Measurements from ENCODE around the gene TPSD1. TPM values are rescaled to one million over a fixed set of nuclear protein-coding genes. Genes with fewer than 3 reads are reported as not detected.

TPSD1 gene
- total and polyA plus RNA-seq, 2 experiments from 2014 or later: 0.17 TPM; not detected in 1

DNA sequence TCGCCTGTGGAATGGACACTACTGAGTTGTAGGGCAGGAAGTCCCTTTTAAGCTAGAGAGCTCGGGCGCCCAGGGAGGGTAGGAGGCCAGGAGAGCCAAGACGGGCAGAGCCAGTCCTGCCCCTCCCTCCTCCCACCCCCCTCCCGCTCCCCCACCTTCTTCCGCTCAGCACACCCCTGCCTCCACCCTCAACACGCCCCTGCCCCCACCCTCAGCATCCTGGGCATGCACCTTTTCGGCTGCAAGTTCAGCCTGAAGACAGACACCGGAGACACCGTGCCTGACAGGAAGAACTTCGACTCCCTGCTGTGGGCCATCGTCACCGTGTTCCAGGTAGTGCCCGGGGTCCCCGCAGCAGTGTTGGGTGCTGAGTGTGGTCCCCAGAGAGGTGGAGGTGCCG lies 49.1 kb upstream of the TPSD1 start (continued):
- TF ChIP-seq, protein P1, sequence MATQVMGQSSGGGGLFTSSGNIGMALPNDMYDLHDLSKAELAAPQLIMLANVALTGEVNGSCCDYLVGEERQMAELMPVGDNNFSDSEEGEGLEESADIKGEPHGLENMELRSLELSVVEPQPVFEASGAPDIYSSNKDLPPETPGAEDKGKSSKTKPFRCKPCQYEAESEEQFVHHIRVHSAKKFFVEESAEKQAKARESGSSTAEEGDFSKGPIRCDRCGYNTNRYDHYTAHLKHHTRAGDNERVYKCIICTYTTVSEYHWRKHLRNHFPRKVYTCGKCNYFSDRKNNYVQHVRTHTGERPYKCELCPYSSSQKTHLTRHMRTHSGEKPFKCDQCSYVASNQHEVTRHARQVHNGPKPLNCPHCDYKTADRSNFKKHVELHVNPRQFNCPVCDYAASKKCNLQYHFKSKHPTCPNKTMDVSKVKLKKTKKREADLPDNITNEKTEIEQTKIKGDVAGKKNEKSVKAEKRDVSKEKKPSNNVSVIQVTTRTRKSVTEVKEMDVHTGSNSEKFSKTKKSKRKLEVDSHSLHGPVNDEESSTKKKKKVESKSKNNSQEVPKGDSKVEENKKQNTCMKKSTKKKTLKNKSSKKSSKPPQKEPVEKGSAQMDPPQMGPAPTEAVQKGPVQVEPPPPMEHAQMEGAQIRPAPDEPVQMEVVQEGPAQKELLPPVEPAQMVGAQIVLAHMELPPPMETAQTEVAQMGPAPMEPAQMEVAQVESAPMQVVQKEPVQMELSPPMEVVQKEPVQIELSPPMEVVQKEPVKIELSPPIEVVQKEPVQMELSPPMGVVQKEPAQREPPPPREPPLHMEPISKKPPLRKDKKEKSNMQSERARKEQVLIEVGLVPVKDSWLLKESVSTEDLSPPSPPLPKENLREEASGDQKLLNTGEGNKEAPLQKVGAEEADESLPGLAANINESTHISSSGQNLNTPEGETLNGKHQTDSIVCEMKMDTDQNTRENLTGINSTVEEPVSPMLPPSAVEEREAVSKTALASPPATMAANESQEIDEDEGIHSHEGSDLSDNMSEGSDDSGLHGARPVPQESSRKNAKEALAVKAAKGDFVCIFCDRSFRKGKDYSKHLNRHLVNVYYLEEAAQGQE (IDR thresholded peaks at IDR 0.05; ENCODE audit: unreplicated experiment): no peak
- TF ChIP-seq JUNB (IDR thresholded peaks at IDR 0.05; ENCODE audit: unreplicated experiment) (no peak), ZNF331 (CRISPR knock-in tag; IDR thresholded peaks at IDR 0.05; ENCODE audit: low read depth) (no peak), CREB1 (CRISPR knock-in tag; IDR thresholded peaks at IDR 0.05; ENCODE audit: low read depth) (no peak), ZNF114 (CRISPR knock-in tag; IDR thresholded peaks at IDR 0.05) (no peak), POLR2AphosphoS5 (IDR thresholded peaks at IDR 0.05; ENCODE audit: low read depth) (no peak)

DNA sequence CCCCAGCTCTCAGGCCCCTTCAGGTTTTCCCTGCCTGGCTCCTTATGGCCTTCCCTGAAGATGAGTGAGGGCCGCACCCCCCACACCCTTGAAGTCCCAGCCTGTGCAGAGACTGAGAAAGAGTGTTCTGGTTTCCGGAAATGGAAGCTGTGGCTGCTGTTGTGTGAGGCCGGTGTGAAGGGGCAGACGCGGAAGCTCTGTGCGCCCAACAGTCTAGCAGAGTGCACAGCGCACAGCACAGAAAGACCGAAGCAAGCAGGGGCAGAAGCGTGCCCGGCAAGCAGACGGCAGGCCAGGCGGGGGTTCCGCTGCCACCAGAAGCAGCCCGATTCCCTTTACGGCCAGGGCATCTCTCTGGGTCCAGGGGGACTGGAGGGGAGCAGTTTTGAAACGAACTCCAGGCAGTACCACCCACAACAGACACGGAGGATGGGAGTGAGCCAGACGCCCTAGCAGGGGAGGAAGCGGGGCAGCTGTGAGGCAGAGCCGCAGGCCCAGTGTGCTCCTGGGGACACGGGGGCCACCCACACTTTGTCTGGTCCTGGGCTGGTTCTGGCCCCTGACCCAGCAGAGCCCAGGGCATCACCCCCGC lies 47.5 kb upstream of the TPSD1 start:
- no peak for ATAC-seq

DNA sequence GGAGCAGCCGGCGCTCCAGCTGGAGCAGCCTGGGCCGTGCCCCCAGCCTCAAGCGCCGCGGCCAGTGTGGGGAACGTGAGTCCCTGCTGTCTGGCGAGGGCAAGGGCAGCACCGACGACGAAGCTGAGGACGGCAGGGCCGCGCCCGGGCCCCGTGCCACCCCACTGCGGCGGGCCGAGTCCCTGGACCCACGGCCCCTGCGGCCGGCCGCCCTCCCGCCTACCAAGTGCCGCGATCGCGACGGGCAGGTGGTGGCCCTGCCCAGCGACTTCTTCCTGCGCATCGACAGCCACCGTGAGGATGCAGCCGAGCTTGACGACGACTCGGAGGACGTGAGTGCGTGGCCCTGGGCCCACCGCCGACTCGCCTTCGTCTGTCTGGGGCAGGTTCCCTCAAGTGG lies 46.8 kb upstream of the TPSD1 start:
- Mint-ChIP-seq H3K9me3 (no peaks in the 10 kb centered on the region), H3K36me3 (ENCODE audit: low read depth) (0 out of 3 replicates have a peak, but pooled peaks cover 3% of the 10 kb centered on the region), H3K27me3 (ENCODE audit: insufficient read depth, low read depth, poor library complexity) (peaks cover 15% of the 10 kb centered on the region), H3K27ac (no peak overlapping the region), H3K4me3 (no peak overlapping the region), H3K4me1 (no peaks in the 10 kb centered on the region)
- Histone ChIP-seq H3K27ac (ENCODE audit: low read depth) (no peak overlapping the region), H3F3A (replicated peaks; ENCODE audit: low read depth) (no peaks in the 10 kb centered on the region), H2AFZ (no peak overlapping the region), H4K20me1 (replicated peaks; ENCODE audit: insufficient read depth) (no peaks in the 10 kb centered on the region), H3K36me3 (ENCODE audit: insufficient read depth) (no peaks in the 10 kb centered on the region), H3K4me3 (no peak overlapping the region), H3K4me1 (ENCODE audit: insufficient read depth) (no peaks in the 10 kb centered on the region), H3K9me2 (ENCODE audit: insufficient read depth) (no peaks in the 10 kb centered on the region), H3K27me3 (ENCODE audit: insufficient read depth) (no peaks in the 10 kb centered on the region), H3K4me2 (no peak overlapping the region), H3K79me2 (replicated peaks; ENCODE audit: insufficient read depth) (no peaks in the 10 kb centered on the region)
- no peak for ATAC-seq
- DNase-seq (ENCODE audit: low spot score): no peak
- TF ChIP-seq, protein P2, sequence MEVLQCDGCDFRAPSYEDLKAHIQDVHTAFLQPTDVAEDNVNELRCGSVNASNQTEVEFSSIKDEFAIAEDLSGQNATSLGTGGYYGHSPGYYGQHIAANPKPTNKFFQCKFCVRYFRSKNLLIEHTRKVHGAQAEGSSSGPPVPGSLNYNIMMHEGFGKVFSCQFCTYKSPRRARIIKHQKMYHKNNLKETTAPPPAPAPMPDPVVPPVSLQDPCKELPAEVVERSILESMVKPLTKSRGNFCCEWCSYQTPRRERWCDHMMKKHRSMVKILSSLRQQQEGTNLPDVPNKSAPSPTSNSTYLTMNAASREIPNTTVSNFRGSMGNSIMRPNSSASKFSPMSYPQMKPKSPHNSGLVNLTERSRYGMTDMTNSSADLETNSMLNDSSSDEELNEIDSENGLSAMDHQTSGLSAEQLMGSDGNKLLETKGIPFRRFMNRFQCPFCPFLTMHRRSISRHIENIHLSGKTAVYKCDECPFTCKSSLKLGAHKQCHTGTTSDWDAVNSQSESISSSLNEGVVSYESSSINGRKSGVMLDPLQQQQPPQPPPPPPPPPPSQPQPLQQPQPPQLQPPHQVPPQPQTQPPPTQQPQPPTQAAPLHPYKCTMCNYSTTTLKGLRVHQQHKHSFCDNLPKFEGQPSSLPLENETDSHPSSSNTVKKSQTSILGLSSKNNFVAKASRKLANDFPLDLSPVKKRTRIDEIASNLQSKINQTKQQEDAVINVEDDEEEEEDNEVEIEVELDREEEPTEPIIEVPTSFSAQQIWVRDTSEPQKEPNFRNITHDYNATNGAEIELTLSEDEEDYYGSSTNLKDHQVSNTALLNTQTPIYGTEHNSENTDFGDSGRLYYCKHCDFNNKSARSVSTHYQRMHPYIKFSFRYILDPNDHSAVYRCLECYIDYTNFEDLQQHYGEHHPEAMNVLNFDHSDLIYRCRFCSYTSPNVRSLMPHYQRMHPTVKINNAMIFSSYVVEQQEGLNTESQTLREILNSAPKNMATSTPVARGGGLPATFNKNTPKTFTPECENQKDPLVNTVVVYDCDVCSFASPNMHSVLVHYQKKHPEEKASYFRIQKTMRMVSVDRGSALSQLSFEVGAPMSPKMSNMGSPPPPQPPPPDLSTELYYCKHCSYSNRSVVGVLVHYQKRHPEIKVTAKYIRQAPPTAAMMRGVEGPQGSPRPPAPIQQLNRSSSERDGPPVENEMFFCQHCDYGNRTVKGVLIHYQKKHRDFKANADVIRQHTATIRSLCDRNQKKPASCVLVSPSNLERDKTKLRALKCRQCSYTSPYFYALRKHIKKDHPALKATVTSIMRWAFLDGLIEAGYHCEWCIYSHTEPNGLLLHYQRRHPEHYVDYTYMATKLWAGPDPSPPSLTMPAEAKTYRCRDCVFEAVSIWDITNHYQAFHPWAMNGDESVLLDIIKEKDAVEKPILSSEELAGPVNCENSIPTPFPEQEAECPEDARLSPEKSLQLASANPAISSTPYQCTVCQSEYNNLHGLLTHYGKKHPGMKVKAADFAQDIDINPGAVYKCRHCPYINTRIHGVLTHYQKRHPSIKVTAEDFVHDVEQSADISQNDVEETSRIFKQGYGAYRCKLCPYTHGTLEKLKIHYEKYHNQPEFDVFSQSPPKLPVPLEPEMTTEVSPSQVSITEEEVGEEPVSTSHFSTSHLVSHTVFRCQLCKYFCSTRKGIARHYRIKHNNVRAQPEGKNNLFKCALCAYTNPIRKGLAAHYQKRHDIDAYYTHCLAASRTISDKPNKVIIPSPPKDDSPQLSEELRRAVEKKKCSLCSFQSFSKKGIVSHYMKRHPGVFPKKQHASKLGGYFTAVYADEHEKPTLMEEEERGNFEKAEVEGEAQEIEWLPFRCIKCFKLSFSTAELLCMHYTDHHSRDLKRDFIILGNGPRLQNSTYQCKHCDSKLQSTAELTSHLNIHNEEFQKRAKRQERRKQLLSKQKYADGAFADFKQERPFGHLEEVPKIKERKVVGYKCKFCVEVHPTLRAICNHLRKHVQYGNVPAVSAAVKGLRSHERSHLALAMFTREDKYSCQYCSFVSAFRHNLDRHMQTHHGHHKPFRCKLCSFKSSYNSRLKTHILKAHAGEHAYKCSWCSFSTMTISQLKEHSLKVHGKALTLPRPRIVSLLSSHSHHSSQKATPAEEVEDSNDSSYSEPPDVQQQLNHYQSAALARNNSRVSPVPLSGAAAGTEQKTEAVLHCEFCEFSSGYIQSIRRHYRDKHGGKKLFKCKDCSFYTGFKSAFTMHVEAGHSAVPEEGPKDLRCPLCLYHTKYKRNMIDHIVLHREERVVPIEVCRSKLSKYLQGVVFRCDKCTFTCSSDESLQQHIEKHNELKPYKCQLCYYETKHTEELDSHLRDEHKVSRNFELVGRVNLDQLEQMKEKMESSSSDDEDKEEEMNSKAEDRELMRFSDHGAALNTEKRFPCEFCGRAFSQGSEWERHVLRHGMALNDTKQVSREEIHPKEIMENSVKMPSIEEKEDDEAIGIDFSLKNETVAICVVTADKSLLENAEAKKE (CRISPR knock-in tag; IDR thresholded peaks at IDR 0.05): no peak
- TF ChIP-seq ZNF114 (CRISPR knock-in tag; IDR thresholded peaks at IDR 0.05) (no peak), JUNB (IDR thresholded peaks at IDR 0.05; ENCODE audit: unreplicated experiment) (no peak)

More for the DNA sequence above, 47.5 kb upstream of the TPSD1 start:
- H3K4me3 Mint-ChIP-seq: no peak overlapping the region
- TF ChIP-seq, protein P3, sequence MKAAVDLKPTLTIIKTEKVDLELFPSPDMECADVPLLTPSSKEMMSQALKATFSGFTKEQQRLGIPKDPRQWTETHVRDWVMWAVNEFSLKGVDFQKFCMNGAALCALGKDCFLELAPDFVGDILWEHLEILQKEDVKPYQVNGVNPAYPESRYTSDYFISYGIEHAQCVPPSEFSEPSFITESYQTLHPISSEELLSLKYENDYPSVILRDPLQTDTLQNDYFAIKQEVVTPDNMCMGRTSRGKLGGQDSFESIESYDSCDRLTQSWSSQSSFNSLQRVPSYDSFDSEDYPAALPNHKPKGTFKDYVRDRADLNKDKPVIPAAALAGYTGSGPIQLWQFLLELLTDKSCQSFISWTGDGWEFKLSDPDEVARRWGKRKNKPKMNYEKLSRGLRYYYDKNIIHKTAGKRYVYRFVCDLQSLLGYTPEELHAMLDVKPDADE (IDR thresholded peaks at IDR 0.05): no peak
- H3K36me3 Mint-ChIP-seq (ENCODE audit: low read depth): peaks cover 3% of the 10 kb centered on the region; the same call in 1 of the 3 replicates
- H3K27ac Mint-ChIP-seq: no peak overlapping the region
- no peak for DNase-seq (ENCODE audit: low spot score)
- Histone ChIP-seq H4K20me1 (replicated peaks; ENCODE audit: insufficient read depth) (no peaks in the 10 kb centered on the region), H3K27ac (ENCODE audit: low read depth) (no peak overlapping the region), H3K9me2 (ENCODE audit: insufficient read depth) (no peaks in the 10 kb centered on the region), H3K27me3 (ENCODE audit: insufficient read depth) (no peaks in the 10 kb centered on the region), H3K4me1 (ENCODE audit: insufficient read depth) (no peaks in the 10 kb centered on the region), H3K36me3 (ENCODE audit: insufficient read depth) (no peaks in the 10 kb centered on the region), H2AFZ (no peak overlapping the region), H3K4me3 (no peak overlapping the region), H3F3A (replicated peaks; ENCODE audit: low read depth) (no peaks in the 10 kb centered on the region), H3K79me2 (replicated peaks; ENCODE audit: insufficient read depth) (no peaks in the 10 kb centered on the region), H3K4me2 (no peak overlapping the region)
- H3K9me3 Mint-ChIP-seq: no peaks in the 10 kb centered on the region
- peaks cover 18% of the 10 kb centered on the region for H3K27me3 Mint-ChIP-seq (ENCODE audit: insufficient read depth, low read depth, poor library complexity)
- no peaks in the 10 kb centered on the region for H3K4me1 Mint-ChIP-seq
